Esophagus squamous epithelium (tissue), 5 donors: ENCODE data around the gene SCAF8. TPM values are rescaled to one million over a fixed set of nuclear protein-coding genes. Genes with fewer than 3 reads are reported as not detected.

Experiments
- DNase-seq: peaks from one replicate; lab custom pipeline; 2025; lab: John Stamatoyannopoulos, UW
- H3K27ac ChIP-seq, 4 donors: fragments of 200-600 bp; sonication (generic); one replicate each; pipeline ENCODE4 v1.5.1; 2016 to 2019; ENCODE audit warnings: mild to moderate bottlenecking in 1 of 4
- H3K27me3 ChIP-seq, 4 donors: fragments of 200-600 bp; sonication (generic); 1 replicate in 3 of 4; 2 replicates in 1 of 4; pipeline versions ENCODE4 v1.5.1 to v1.6.0; 2017 to 2021; ENCODE audit warnings: antibody characterized with exemption in 1 of 4
- H3K36me3 ChIP-seq, 3 donors: fragments of 200-600 bp; sonication (generic); one replicate each; pipeline ENCODE4 v1.5.1; 2016 to 2019
- H3K4me1 ChIP-seq, 3 donors: fragments of 200-600 bp; sonication (generic); one replicate each; pipeline ENCODE4 v1.5.1; 2017 to 2019
- H3K4me3 ChIP-seq, 4 donors: fragments of 200-600 bp; sonication (generic); 1 replicate in 3 of 4; 2 replicates in 1 of 4; pipeline ENCODE4 v1.5.1; 2016 to 2019; ENCODE audit warnings: mild to moderate bottlenecking in 2 of 4, moderate library complexity in 1 of 4
- H3K9me3 ChIP-seq, 3 donors: fragments of 200-600 bp; sonication (generic); one replicate each; pipeline ENCODE4 v1.5.1; 2016 to 2019
- CTCF ChIP-seq, 6 experiments: fragments of 450-650 bp in 4 of 6; fragments of 200-600 bp in 2 of 6; sonication (generic) in 2 of 6; IDR thresholded peaks; one replicate each; pipeline ENCODE4 v1.5.1; 2016 to 2019; ENCODE audit warnings: antibody characterized with exemption in 6 of 6, mild to moderate bottlenecking in 4 of 6, moderate library complexity in 4 of 6
- POLR2A ChIP-seq, 4 donors: fragments of 450-650 bp; IDR thresholded peaks; one replicate each; pipeline ENCODE4 v1.6.1; 2017; ENCODE audit warnings: antibody characterized with exemption in 4 of 4, mild to moderate bottlenecking in 4 of 4, moderate library complexity in 3 of 4
- WGBS, 2 donors: methylation state at CpG; one replicate each; pipeline ENCODE4 v1.1.5; 2018; 5-methylcytosine and 5-hydroxymethylcytosine counted together
- intact Hi-C: fragments of 100-400 bp; cut with DNase I; formaldehyde crosslinking; loops from one replicate; pipeline ENCODE4 v1.15.0; 2022
- total RNA-seq, 4 donors: library from RNA; depleted of rRNA; stranded (reverse); fragments of >200 nt; gene quantifications; one replicate each; pipeline ENCODE4 v1.1.0, GENCODE V29; 2016
- donor health status: DM: yes; HTN: yes; CAD: no.

Gene SCAF8
- total RNA-seq, 4 donors from 2014 or later, result 14.8 to 31.3 (median 20.5) TPM

DNA sequence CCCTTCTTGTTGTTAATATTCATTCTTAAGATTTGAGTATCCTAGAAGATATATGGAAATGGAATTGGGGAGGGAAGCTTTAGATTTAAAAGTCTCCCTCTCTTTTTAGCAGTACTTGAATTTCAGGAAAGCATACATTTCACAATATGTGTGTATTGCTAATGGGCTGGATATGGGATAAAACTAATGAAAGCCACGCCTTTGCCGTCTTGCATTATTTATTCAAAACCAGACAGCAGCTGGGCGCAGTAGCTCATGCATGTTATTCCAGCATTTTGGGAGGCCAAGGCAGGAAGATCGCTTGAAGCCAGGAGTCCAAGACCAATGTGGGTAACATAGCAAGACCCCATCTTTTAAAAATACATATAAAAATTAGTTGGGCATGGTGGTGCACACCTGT, 140.3 kb downstream of the SCAF8 start:
- no peaks in the 10 kb centered on the region for H3K27me3 ChIP-seq
- intact Hi-C loops, result no loop called here
- no peak for TF ChIP-seq POLR2A (IDR thresholded peaks at IDR 0.05)
- no peak for TF ChIP-seq CTCF (IDR thresholded peaks at IDR 0.05)
- H3K9me3 ChIP-seq, result no peaks in the 10 kb centered on the region
- DNase-seq, result no peak
- no peak overlapping the region for H3K27ac ChIP-seq
- WGBS, 2 donors, result 91 to 96% methylated on average over 4 of the region's 4 CpGs
- H3K4me3 ChIP-seq, result no peak overlapping the region
- H3K4me1 ChIP-seq, result no peaks in the 10 kb centered on the region
- peaks cover 0 to 5% (median 0%) of the 10 kb centered on the region in 3 donors for H3K36me3 ChIP-seq

- no peaks in the 10 kb centered on the region for H3K27me3 ChIP-seq
- peaks cover 0 to 5% (median 0%) of the 10 kb centered on the region in 3 donors for H3K36me3 ChIP-seq
- WGBS, 2 donors, result 71 to 73% methylated on average over 10 of the region's 10 CpGs
- DNase-seq, result no peak
- no peak for TF ChIP-seq CTCF (IDR thresholded peaks at IDR 0.05)
- no peak for TF ChIP-seq POLR2A (IDR thresholded peaks at IDR 0.05)
- no peak overlapping the region for H3K27ac ChIP-seq
- no peaks in the 10 kb centered on the region for H3K9me3 ChIP-seq
- no peak overlapping the region for H3K4me3 ChIP-seq
- no peaks in the 10 kb centered on the region for H3K4me1 ChIP-seq
- intact Hi-C loops, result no loop called here
Measured at GRCh38 chr6:154874773-154875592, 141.8 kb downstream of the SCAF8 start.

DNA sequence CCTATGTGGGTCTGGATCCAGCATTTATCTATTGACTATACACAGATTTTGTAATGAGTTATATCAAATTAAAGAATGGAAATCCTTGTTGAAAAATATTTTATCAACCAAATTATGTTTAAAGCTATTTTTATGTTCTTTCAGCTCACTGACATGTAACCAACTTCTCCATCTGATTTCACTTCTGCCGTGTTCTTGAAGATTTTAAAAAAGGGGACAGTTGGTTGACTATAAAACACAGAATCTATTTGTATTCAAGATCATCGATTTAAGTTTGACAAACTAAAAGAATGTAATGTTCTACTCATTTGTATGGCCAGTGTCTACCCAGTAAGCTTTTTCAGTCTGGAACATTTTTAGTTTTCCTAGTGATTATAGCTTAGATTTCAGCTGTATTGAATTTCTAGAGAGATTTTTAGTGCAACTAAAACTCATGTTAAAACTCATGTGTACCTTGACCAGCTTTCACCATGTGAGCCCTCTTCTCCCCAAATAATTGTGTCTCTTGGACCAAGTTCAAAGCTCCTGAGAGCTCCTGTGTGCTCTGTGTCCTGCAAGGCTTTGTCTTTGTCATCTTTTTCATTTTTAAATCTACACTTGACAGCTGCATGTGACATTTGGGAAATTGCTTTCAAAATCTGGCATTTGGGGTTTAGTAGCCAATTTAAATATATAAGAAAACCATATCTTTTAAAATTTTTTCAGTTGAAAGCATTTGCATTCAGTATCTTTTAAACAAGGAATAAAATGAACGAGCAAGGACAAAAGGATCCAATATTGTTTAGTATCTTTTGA, 143.5 kb downstream of the SCAF8 start:
- Histone ChIP-seq H3K9me3 (no peaks in the 10 kb centered on the region), H3K4me1 (peaks cover 0 to 3% (median 0%) of the 10 kb centered on the region in 3 donors), H3K27me3 (no peaks in the 10 kb centered on the region), H3K4me3 (no peak overlapping the region), H3K27ac (no peak overlapping the region), H3K36me3 (peaks cover 0 to 5% (median 0%) of the 10 kb centered on the region in 3 donors)
- 84 to 93% methylated on average over 3 of the region's 3 CpGs for WGBS, 2 donors
- intact Hi-C loops, result no loop called here
- no peak for DNase-seq
- TF ChIP-seq POLR2A (IDR thresholded peaks at IDR 0.05) (no peak), CTCF (IDR thresholded peaks at IDR 0.05) (no peak)

GRCh38 chr6:154878871-154879491, 145.8 kb downstream of the SCAF8 start:
- TF ChIP-seq POLR2A (IDR thresholded peaks at IDR 0.05), result no peak
- no peak for TF ChIP-seq CTCF (IDR thresholded peaks at IDR 0.05)
- H3K27ac ChIP-seq, result no peak overlapping the region
- H3K36me3 ChIP-seq, result peaks cover 0 to 5% (median 0%) of the 10 kb centered on the region in 3 donors
- no peaks in the 10 kb centered on the region for H3K9me3 ChIP-seq
- intact Hi-C loops, result no loop called here
- no peak for DNase-seq
- H3K27me3 ChIP-seq, result no peaks in the 10 kb centered on the region
- H3K4me3 ChIP-seq, result no peak overlapping the region
- H3K4me1 ChIP-seq, result peaks cover 0 to 14% (median 5%) of the 10 kb centered on the region in 3 donors
- 80 to 88% methylated on average over 6 of the region's 6 CpGs for WGBS, 2 donors
